ENCODE results near the gene TRIM74.
"Not testable (repeated sequence)": the region's sequence is repeated elsewhere in the genome, so short reads cannot be mapped to it uniquely, and the experiment has no call there.

Gene TRIM74

GRCh38 chr7:72925546-72926120 lies 43.6 kb downstream of the TRIM74 start:
- ChIA-PET POLR2A (no interaction called here), CTCF (no interaction called here)
- DNase-seq (ENCODE audit: extremely low spot score), result peak; percentile 24
- no peak for TF ChIP-seq CTCF (IDR thresholded peaks at IDR 0.05; ENCODE audit: control extremely low read depth, extremely low read depth, low read depth, missing control alignments)

- peak; percentile 93 for DNase-seq (ENCODE audit: extremely low spot score)
- ChIA-PET CTCF (interaction anchor here (0.7 kb wide), 1 partner anchor 10 kb away, joined by 4 read pairs; no protein-coding TSS in a partner anchor), POLR2A (no interaction called here)
- no peak for TF ChIP-seq CTCF (IDR thresholded peaks at IDR 0.05; ENCODE audit: control extremely low read depth, extremely low read depth, low read depth, missing control alignments)
Measured at GRCh38 chr7:72924733-72925545, 44.3 kb downstream of the TRIM74 start, which contains the start of gene POM121. TSS of gene POM121 (plus strand) at chr7:72925095. CDS start at chr7:72925122, 27 bp downstream.

GRCh38 chr7:72924386-72924732 lies 44.9 kb downstream of the TRIM74 start:
- no peak for TF ChIP-seq CTCF (IDR thresholded peaks at IDR 0.05; ENCODE audit: control extremely low read depth, extremely low read depth, low read depth, missing control alignments)
- DNase-seq (ENCODE audit: extremely low spot score), result no peak
- POLR2A ChIA-PET, result no interaction called here
- CTCF ChIA-PET, result interaction anchor here (0.7 kb wide), 1 partner anchor 9 kb away, joined by 4 read pairs; no protein-coding TSS in a partner anchor

- DNase-seq (ENCODE audit: extremely low spot score), result no peak
- ChIA-PET POLR2A (interaction anchor here (0.5 to 0.6 kb wide), 2 partner anchors 641 to 673 kb away, joined by 3 to 4 read pairs; no protein-coding TSS in a partner anchor), CTCF (no interaction called here)
- no peak for TF ChIP-seq CTCF (IDR thresholded peaks at IDR 0.05; ENCODE audit: control extremely low read depth, extremely low read depth, low read depth, missing control alignments)
Measured at GRCh38 chr7:72919256-72919775, 50.0 kb downstream of the TRIM74 start.

- DNase-seq (ENCODE audit: extremely low spot score), result peak; percentile 24
- TF ChIP-seq CTCF (IDR thresholded peaks at IDR 0.05; ENCODE audit: control extremely low read depth, extremely low read depth, low read depth, missing control alignments), result peak; percentile 41
- CTCF ChIA-PET, result interaction anchor here (0.6 to 2.5 kb wide), 13 partner anchors 8 to 1163 kb away, joined by 3 to 9 read pairs (median 5); partner anchors contain the start of gene TYW1B
- POLR2A ChIA-PET, result not testable (repeated sequence)
Measured at GRCh38 chr7:72914756-72915525, 54.3 kb downstream of the TRIM74 start.

GRCh38 chr7:72913750-72914149 lies 55.5 kb downstream of the TRIM74 start:
- CTCF ChIA-PET, result interaction anchor here (2.5 kb wide), 1 partner anchor 12 kb away, joined by 9 read pairs; no protein-coding TSS in a partner anchor
- POLR2A ChIA-PET; DNase-seq (ENCODE audit: extremely low spot score): not testable (repeated sequence)

- POLR2A ChIA-PET; CTCF ChIA-PET; DNase-seq (ENCODE audit: extremely low spot score): not testable (repeated sequence)
Measured at GRCh38 chr7:72911395-72911794, 57.9 kb downstream of the TRIM74 start.
